K562 (cell line): Measurements from ENCODE around the gene DHDDS. TPM values are rescaled to one million over a fixed set of nuclear protein-coding genes. Genes with fewer than 3 reads are reported as not detected.

Experiments
- ATF2 ChIP-seq: sonication (generic); formaldehyde crosslinking; IDR thresholded peaks from 2 replicates; pipeline ENCODE4 v1.8.1; 2022; ENCODE audit warnings: missing genetic modification reagents
- CBFA2T2 ChIP-seq: fragments of 450-650 bp; conservative IDR thresholded peaks from 2 replicates; pipeline ENCODE4 v1.6.1; 2017; ENCODE audit warnings: mild to moderate bottlenecking
- CHD1 ChIP-seq: fragments of 200-600 bp; sonication (generic); IDR thresholded peaks from one replicate; pipeline ENCODE4 v1.6.1; 2012; ENCODE audit warnings: mild to moderate bottlenecking, moderate library complexity, low read length, inconsistent platforms
- HES1 ChIP-seq: fragments of 450-650 bp; IDR thresholded peaks from 2 replicates; pipeline ENCODE4 v1.6.1; 2016; ENCODE audit warnings: low read depth, mild to moderate bottlenecking, moderate library complexity
- JUNB ChIP-seq: fragments of 450-650 bp; formaldehyde crosslinking; conservative IDR thresholded peaks from 2 replicates; pipeline ENCODE4 v1.4.0; 2020; ENCODE audit warnings: mild to moderate bottlenecking
- MIER1 ChIP-seq: fragments of 450-650 bp; IDR thresholded peaks from 2 replicates; pipeline ENCODE4 v1.6.1; 2016; ENCODE audit warnings: antibody characterized with exemption, mild to moderate bottlenecking, low read depth
- MLX ChIP-seq, 2 experiments: fragments of 450-650 bp in 1 of 2; sonication (generic) in 1 of 2; formaldehyde crosslinking; conservative IDR thresholded peaks; 2 replicates each; pipeline versions ENCODE4 v1.4.0 to v1.8.1; 2020 to 2022; ENCODE audit warnings: mild to moderate bottlenecking in 1 of 2, missing genetic modification reagents in 1 of 2
- MYC ChIP-seq, 2 experiments: fragments of 250-450 bp in 1 of 2; sonication (Bioruptor Pico) in 1 of 2; IDR thresholded peaks; 2 replicates each; pipeline versions ENCODE4 v1.5.1 to v1.6.1; 2012 to 2021; ENCODE audit warnings: low read depth in 2 of 2, borderline replicate concordance in 1 of 2, improper control_type of control experiment in 1 of 2, low read length in 1 of 2, mild to moderate bottlenecking in 1 of 2, moderate library complexity in 1 of 2
- PHB ChIP-seq: fragments of 250-450 bp; sonication (Bioruptor Pico); IDR thresholded peaks from 2 replicates; pipeline ENCODE4 v1.5.0; 2021
- PHF21A ChIP-seq: fragments of 450-650 bp; IDR thresholded peaks from 2 replicates; pipeline ENCODE4 v1.6.1; 2017; ENCODE audit warnings: low read depth, borderline replicate concordance
- PURB ChIP-seq: sonication (generic); formaldehyde crosslinking; IDR thresholded peaks from 2 replicates; pipeline ENCODE4 v1.9.0; 2021; ENCODE audit warnings: low read depth, mild to moderate bottlenecking, missing genetic modification reagents
- RBM25 ChIP-seq: fragments of 200-400 bp; formaldehyde crosslinking; IDR thresholded peaks from 2 replicates; pipeline ENCODE4 v1.6.1; 2018; ENCODE audit warnings: low read length, low read depth, moderate library complexity; ENCODE audit not compliant: severe bottlenecking
- RCOR1 ChIP-seq, 2 experiments: IDR thresholded peaks; 2 replicates each; pipeline ENCODE4 v1.6.1; 2012; ENCODE audit warnings: low read depth in 2 of 2, low read length in 2 of 2, borderline replicate concordance in 1 of 2, improper control_type of control experiment in 1 of 2
- SETDB1 ChIP-seq: IDR thresholded peaks from one replicate; pipeline ENCODE4 v1.6.1; 2012; ENCODE audit warnings: low read length, control low read depth, inconsistent platforms
- ZC3H11A ChIP-seq: IDR thresholded peaks from 2 replicates; pipeline ENCODE4 v1.6.1; 2012; ENCODE audit warnings: low read depth, low read length, improper control_type of control experiment
- ZFPM2 ChIP-seq: fragments of 250-450 bp; sonication (Bioruptor Pico); IDR thresholded peaks from 2 replicates; pipeline ENCODE4 v1.5.1; 2022; ENCODE audit warnings: mild to moderate bottlenecking
- ZNF609 ChIP-seq: sonication (generic); formaldehyde crosslinking; IDR thresholded peaks from 2 replicates; pipeline ENCODE4 v1.8.1; 2023; ENCODE audit warnings: missing genetic modification reagents, mild to moderate bottlenecking, borderline replicate concordance
- polyA plus RNA-seq, 8 experiments: library from polyadenylated mRNA; depleted of rRNA in 4 of 8; stranded (reverse) in 5 of 8; unstranded in 3 of 8; fragments of >200 nt; fragmentation: Nextera tagmentation in 2 of 8; fragmentation: Illumina TruSeq in 1 of 8; extraction: Ambion mirVana in 2 of 8; extraction: Trizol in 1 of 8; gene quantifications; 2 replicates each; pipeline versions ENCODE4 v1.2.1 to v1.2.3, GENCODE V29; 2011 to 2014; ENCODE audit warnings: inconsistent platforms in 1 of 8, missing spikeins in 1 of 8
- total RNA-seq, 7 experiments: library from RNA; depleted of rRNA in 6 of 7; stranded (reverse); fragments of >200 nt in 6 of 7; fragmentation: Illumina TruSeq in 2 of 7; extraction: Trizol in 2 of 7; gene quantifications; 2 replicates each; pipeline versions ENCODE4 v1.2.1 to v1.2.3, GENCODE V29; 2011 to 2021; ENCODE audit warnings: low replicate concordance in 1 of 7

The DHDDS gene
- total and polyA plus RNA-seq, 9 of the 15 experiments (the other 6 are each of a cell fraction or from before 2014, with no cell fraction given): 33.3 to 55.0 (median 44.3) TPM

- no peak for TF ChIP-seq RCOR1 (IDR thresholded peaks at IDR 0.05; ENCODE audit: borderline replicate concordance in 1 of 2, low read depth in 2 of 2, low read length in 2 of 2)
- TF ChIP-seq ATF2 (CRISPR knock-in tag): no peak
- no peak for TF ChIP-seq HES1
- TF ChIP-seq PURB: no peak
- no peak for TF ChIP-seq MYC (IDR thresholded peaks at IDR 0.05; ENCODE audit: low read depth, low read length)
- TF ChIP-seq MYC (CRISPR knock-in tag; IDR thresholded peaks at IDR 0.05; ENCODE audit: borderline replicate concordance, low read depth): no peak
- 0 out of 2 replicates have a peak, but pooled peaks have one; percentile 4 for TF ChIP-seq CBFA2T2
- TF ChIP-seq MIER1: no peak
- TF ChIP-seq ZNF609 (CRISPR knock-in tag): no peak
- no peak for TF ChIP-seq MLX (CRISPR knock-in tag; conservative IDR thresholded peaks at IDR 0.05)
- no peak for TF ChIP-seq RBM25
- TF ChIP-seq ZC3H11A: no peak
- TF ChIP-seq JUNB (CRISPR knock-in tag): no peak
- no peak for TF ChIP-seq CHD1
- no peak for TF ChIP-seq PHF21A
- no peak for TF ChIP-seq SETDB1
- TF ChIP-seq PHB: no peak
- TF ChIP-seq ZFPM2 (CRISPR knock-in tag): no peak
Observed at GRCh38 chr1:26517766-26518049, 85.6 kb downstream of the DHDDS start (continued).
